IPS-18a (cell line): ENCODE results near the gene PIGW.

Experiments used
- H3K27ac ChIP-seq: one replicate; pipeline ENCODE4 v1.5.1; 2013; ENCODE audit warnings: low read length
- H3K27me3 ChIP-seq: one replicate; pipeline ENCODE4 v1.6.1; 2013; ENCODE audit warnings: mild to moderate bottlenecking, low read length; ENCODE audit not compliant: control insufficient read depth, insufficient read depth
- H3K36me3 ChIP-seq: one replicate; pipeline ENCODE4 v1.6.1; 2013; ENCODE audit warnings: low read depth, low read length; ENCODE audit not compliant: control insufficient read depth
- H3K4me1 ChIP-seq: one replicate; pipeline ENCODE4 v1.6.1; 2013; ENCODE audit warnings: low read depth, low read length; ENCODE audit not compliant: control insufficient read depth
- H3K4me3 ChIP-seq: one replicate; pipeline ENCODE4 v1.5.1; 2013; ENCODE audit warnings: low read length
- H3K9ac ChIP-seq: one replicate; pipeline ENCODE4 v1.6.1; 2013; ENCODE audit warnings: mild to moderate bottlenecking, low read length, moderate library complexity
- H3K9me3 ChIP-seq: one replicate; pipeline ENCODE4 v1.6.1; 2013; ENCODE audit warnings: low read depth, low read length; ENCODE audit not compliant: control insufficient read depth

The PIGW gene

GRCh38 chr17:36533935-36534839, 600 bp upstream of the PIGW start:
- H3K9ac ChIP-seq = peak overlapping the region; percentile 98
- H3K27ac ChIP-seq = peak overlapping the region; percentile 97
- H3K36me3 ChIP-seq = peaks cover 51% of the 10 kb centered on the region
- no peaks in the 10 kb centered on the region for H3K9me3 ChIP-seq
- H3K4me3 ChIP-seq = peak overlapping the region; percentile 93
- H3K4me1 ChIP-seq = peaks cover 11% of the 10 kb centered on the region
- H3K27me3 ChIP-seq = no peaks in the 10 kb centered on the region

- Histone ChIP-seq H3K9ac (peak overlapping the region; percentile 98), H3K27ac (peak overlapping the region; percentile 42), H3K9me3 (no peaks in the 10 kb centered on the region), H3K36me3 (peaks cover 42% of the 10 kb centered on the region), H3K4me3 (peak overlapping the region; percentile 93), H3K27me3 (no peaks in the 10 kb centered on the region), H3K4me1 (peaks cover 11% of the 10 kb centered on the region)
Observed at GRCh38 chr17:36535669-36536081, 888 bp downstream of the PIGW start.

GRCh38 chr17:36540696-36541095, 5.9 kb downstream of the PIGW start:
- H3K27ac ChIP-seq = no peak overlapping the region
- no peak overlapping the region for H3K4me3 ChIP-seq
- H3K9ac ChIP-seq = no peak overlapping the region
- H3K9me3 ChIP-seq = no peaks in the 10 kb centered on the region
- H3K4me1 ChIP-seq = peaks cover 5% of the 10 kb centered on the region
- H3K27me3 ChIP-seq = no peaks in the 10 kb centered on the region
- H3K36me3 ChIP-seq = peaks cover 19% of the 10 kb centered on the region

GRCh38 chr17:36542755-36543154, 8.0 kb downstream of the PIGW start:
- no peak overlapping the region for H3K4me3 ChIP-seq
- no peak overlapping the region for H3K27ac ChIP-seq
- H3K9me3 ChIP-seq = no peaks in the 10 kb centered on the region
- H3K9ac ChIP-seq = no peak overlapping the region
- H3K36me3 ChIP-seq = peaks cover 8% of the 10 kb centered on the region
- peaks cover 7% of the 10 kb centered on the region for H3K4me1 ChIP-seq
- no peaks in the 10 kb centered on the region for H3K27me3 ChIP-seq

- Histone ChIP-seq H3K4me3 (peak overlapping the region; percentile 79), H3K27me3 (no peaks in the 10 kb centered on the region), H3K27ac (peak overlapping the region; percentile 88), H3K9me3 (no peaks in the 10 kb centered on the region), H3K9ac (peak overlapping the region; percentile 96), H3K4me1 (peaks cover 7% of the 10 kb centered on the region), H3K36me3 (no peaks in the 10 kb centered on the region)
Observed at GRCh38 chr17:36544044-36544306, 9.2 kb downstream of the PIGW start.

- Histone ChIP-seq H3K36me3 (no peaks in the 10 kb centered on the region), H3K9ac (peak within 1 kb of the TSS; percentile 96), H3K27ac (peak within 1 kb of the TSS; percentile 88), H3K9me3 (no peaks in the 10 kb centered on the region), H3K4me1 (peaks cover 7% of the 10 kb centered on the region), H3K27me3 (no peaks in the 10 kb centered on the region), H3K4me3 (peak within 1 kb of the TSS; percentile 79)
Observed at GRCh38 chr17:36544307-36545076, 9.7 kb downstream of the PIGW start, which contains the start of gene GGNBP2. Gene GGNBP2, plus strand, starts transcription at chr17:36544919. Its CDS starts 806 bp downstream, at chr17:36545725.

GRCh38 chr17:36545077-36545464, 10.3 kb downstream of the PIGW start:
- Histone ChIP-seq H3K36me3 (no peaks in the 10 kb centered on the region), H3K9ac (peak overlapping the region; percentile 96), H3K4me3 (peak overlapping the region; percentile 79), H3K4me1 (peaks cover 7% of the 10 kb centered on the region), H3K9me3 (no peaks in the 10 kb centered on the region), H3K27ac (peak overlapping the region; percentile 62), H3K27me3 (no peaks in the 10 kb centered on the region)

- Histone ChIP-seq H3K4me1 (peaks cover 7% of the 10 kb centered on the region), H3K9ac (peak overlapping the region; percentile 85), H3K4me3 (peak overlapping the region; percentile 79), H3K27me3 (no peaks in the 10 kb centered on the region), H3K27ac (peak overlapping the region; percentile 21), H3K36me3 (no peaks in the 10 kb centered on the region), H3K9me3 (no peaks in the 10 kb centered on the region)
Observed at GRCh38 chr17:36545465-36546417, 11.0 kb downstream of the PIGW start.

GRCh38 chr17:36546418-36547093, 11.8 kb downstream of the PIGW start:
- Histone ChIP-seq H3K4me1 (peaks cover 7% of the 10 kb centered on the region), H3K36me3 (no peaks in the 10 kb centered on the region), H3K27me3 (no peaks in the 10 kb centered on the region), H3K9me3 (no peaks in the 10 kb centered on the region), H3K9ac (peak overlapping the region; percentile 85), H3K27ac (peak overlapping the region; percentile 21), H3K4me3 (peak overlapping the region; percentile 79)

- no peaks in the 10 kb centered on the region for H3K9me3 ChIP-seq
- no peak overlapping the region for H3K27ac ChIP-seq
- H3K36me3 ChIP-seq = no peaks in the 10 kb centered on the region
- no peak overlapping the region for H3K9ac ChIP-seq
- no peak overlapping the region for H3K4me3 ChIP-seq
- peaks cover 7% of the 10 kb centered on the region for H3K4me1 ChIP-seq
- no peaks in the 10 kb centered on the region for H3K27me3 ChIP-seq
Observed at GRCh38 chr17:36547776-36548175, 13.0 kb downstream of the PIGW start.
